GM08714 (cell line): ENCODE data around the gene PMCH.
"Not testable (repeated sequence)": the region's sequence is repeated elsewhere in the genome, so short reads cannot be mapped to it uniquely, and the experiment has no call there.

ENCODE experiments used
- H3K4me3 ChIP-seq: fragments of 200-500 bp; sonication (Bioruptor generic); 2 replicates; pipeline ENCODE4 v1.5.1; 2014; ENCODE audit warnings: mild to moderate bottlenecking, low read length, inconsistent platforms
- ZNF274 ChIP-seq: IDR thresholded peaks from 2 replicates; pipeline ENCODE4 v1.6.1; 2012; ENCODE audit warnings: mild to moderate bottlenecking, low read depth, low read length

The PMCH gene, protein sequence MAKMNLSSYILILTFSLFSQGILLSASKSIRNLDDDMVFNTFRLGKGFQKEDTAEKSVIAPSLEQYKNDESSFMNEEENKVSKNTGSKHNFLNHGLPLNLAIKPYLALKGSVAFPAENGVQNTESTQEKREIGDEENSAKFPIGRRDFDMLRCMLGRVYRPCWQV

DNA sequence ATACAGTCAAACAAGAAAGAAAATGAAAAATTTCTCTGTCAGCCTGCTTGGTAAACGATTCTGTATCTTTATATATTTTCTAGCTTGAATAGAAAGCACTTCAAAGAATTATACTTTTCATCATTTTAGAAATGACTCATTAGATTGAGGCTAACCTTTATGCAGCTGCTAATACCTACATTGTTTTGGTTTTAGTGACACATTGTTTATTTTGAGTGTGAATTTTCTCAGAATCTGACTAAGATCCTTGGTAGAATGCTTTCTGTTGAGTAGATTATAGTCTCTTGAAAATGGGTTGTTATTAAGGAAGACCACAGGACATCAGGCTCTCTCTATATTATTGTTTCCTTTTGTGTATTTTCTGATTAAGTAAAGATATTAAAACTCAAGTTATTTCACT, at the start of gene PMCH:
Gene PMCH (minus strand): TSS at position 45 of the 400 bp plus-strand sequence. CDS start 63 bp downstream, outside the sequence.
- no peak within 1 kb of the TSS for H3K4me3 ChIP-seq
- no peak for TF ChIP-seq ZNF274

DNA sequence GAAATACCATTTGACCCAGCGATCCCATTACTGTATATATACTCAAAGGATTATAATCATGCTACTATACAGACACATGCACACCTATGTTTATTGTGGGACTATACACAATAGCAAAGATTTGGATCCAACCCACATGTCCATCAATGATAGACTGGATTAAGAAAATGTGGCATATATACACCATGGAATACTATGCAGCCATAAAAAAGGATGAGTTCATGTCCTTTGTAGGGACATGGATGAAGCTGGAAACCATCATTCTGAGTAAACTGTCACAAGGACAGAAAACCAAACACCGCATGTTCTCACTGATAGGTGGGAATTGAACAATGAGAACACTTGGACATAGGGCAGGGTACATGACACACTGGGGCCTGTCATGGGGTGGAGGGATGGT, 43.2 kb upstream of the PMCH start:
- not testable (repeated sequence) for H3K4me3 ChIP-seq

DNA sequence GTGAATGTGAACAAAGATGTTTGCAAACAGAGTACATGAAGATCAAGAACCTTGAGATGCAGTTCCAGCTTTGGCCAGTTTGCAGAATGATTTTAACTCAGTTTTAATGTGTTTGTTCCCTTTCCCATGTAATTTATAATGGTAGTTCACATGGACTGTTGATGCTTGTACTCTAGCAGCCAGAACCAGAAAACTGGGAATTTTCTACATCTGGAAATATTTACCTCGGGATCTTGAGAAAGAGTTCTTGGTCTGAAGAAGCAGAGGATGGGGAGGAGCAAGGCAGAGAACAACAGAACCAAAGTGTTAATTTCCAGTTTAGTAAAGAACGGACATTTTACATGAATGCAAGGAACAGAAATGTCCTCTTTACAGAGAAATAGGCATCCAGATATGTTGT, 37.0 kb upstream of the PMCH start:
- no peak overlapping the region for H3K4me3 ChIP-seq
- TF ChIP-seq ZNF274 = no peak

DNA sequence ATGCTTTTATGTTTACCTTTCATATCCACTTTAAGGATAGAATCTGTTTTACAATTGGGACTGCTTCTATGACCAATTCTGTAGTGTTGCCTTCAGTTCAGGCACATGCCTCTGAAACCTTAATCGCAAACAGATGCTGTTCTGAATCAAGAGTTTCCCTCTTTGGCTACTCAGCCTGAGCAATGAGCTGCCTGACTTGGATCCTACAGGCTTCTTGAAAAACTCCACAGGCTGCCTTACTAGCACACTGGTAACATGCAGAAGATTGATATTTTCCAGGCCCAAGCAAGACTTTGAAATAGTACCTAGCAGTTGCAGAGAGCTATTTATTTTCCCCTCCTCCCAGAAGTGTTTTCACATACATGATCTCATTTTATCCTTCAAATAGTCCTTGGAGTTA, 34.8 kb upstream of the PMCH start:
- H3K4me3 ChIP-seq = no peak overlapping the region
- TF ChIP-seq ZNF274 = no peak

DNA sequence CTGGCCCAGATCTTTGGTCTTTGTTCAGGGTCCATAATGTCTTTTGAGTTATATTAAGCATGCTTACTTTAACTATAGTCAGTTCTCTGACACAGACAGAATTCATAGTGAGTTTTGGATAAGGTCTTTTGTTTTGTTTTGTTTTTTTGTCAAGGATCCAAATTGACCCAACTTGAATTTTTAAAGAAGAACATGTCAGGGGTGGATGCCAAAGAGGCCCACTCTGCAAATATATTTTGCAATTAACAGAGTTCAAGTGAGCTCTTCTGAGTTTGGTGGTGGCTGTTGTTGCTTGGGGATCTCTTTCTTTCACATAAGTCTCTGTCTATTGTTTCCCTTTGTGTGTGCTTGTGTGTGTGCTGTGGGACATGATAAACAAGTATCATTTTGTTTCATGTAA, 34.4 kb upstream of the PMCH start:
- no peak for TF ChIP-seq ZNF274
- H3K4me3 ChIP-seq = no peak overlapping the region

DNA sequence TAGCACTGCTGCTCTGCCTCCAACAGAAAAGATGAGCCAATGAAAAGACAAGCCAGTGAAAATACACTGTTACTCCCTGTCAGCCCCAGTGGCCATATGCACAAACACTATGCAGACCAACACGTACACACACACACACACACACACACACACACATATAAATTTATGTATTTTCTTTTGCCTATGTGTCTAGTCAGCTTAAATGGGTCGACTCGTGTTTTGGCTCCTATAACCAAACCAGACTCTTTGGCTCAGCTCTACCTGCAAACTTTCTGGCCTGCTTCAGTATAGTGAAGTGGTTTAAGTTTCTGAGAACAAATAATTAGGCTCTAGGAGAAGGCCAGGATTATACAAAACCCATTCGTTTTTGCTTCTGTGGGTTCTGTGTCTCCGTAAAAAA, 30.3 kb upstream of the PMCH start:
- H3K4me3 ChIP-seq = no peak overlapping the region
- TF ChIP-seq ZNF274 = no peak

DNA sequence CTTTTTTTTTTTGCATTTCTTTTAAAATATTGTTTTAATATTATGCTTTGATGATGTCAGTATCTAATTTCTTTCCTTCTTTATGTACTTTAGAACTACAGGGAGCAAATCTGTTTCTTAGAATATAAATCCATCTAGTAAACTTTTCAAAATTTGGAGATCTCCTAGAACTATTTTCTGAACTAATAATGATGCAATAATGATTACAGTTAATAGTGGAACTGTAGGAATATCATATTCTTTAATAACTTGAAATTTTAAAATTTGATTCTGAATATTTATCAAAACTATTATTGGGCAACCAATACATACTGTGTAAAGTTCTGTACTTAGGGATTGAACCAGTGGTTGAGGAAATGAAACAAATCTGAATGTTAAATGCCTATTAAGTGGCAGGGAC, 23.1 kb upstream of the PMCH start:
- TF ChIP-seq ZNF274 = no peak

DNA sequence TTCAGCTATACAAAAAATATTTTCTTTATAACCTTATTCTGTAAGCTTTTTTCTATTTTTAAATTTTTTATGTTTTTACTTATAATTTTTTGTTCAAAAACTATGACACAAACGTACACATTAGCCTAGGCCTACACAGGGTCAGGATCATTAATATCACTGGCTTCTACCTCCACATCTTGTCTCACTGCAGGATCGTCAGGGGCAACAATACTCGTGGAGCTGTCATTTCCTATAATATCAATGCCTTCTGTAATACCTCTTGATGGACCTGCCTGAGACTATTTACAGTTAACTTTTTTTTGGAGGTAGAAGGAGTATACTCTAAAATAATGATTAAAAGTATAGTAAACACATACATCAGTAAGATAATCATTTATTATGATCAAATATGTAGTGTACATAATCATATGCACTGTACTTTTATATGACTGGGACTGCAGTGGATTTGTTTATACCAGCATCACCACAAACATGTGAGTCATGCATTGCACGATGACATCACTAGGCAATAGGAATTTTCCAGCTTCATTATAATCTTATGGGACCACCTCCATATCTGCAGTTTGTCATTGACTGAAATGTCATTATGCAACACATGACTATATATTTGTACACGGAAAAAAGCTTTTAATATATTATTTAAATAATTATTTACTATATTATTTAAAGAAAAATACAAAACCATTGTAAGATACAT, 18.5 kb upstream of the PMCH start:
- H3K4me3 ChIP-seq = no peak overlapping the region
- TF ChIP-seq ZNF274 = no peak

More for the DNA sequence above, 23.1 kb upstream of the PMCH start:
- H3K4me3 ChIP-seq = no peak overlapping the region

DNA sequence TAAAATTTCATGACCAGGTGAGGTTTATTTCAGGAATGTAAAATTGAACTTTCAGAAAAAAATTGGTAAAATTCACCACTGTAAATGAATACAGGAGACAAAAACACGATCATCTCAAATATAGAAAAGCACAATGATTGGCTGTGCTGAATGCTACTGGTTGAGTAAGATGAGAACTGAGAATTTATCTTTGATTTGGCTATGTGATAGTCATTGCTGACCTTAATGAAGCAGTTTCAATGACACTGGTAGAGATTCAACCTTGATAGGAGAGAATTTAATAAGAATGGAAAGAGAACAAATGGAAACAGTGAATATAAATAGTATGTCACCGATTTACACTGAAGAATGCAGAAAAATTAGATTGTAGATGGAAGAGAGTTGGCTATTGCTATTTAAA, 6.4 kb upstream of the PMCH start:
- no peak overlapping the region for H3K4me3 ChIP-seq
- TF ChIP-seq ZNF274 = no peak

DNA sequence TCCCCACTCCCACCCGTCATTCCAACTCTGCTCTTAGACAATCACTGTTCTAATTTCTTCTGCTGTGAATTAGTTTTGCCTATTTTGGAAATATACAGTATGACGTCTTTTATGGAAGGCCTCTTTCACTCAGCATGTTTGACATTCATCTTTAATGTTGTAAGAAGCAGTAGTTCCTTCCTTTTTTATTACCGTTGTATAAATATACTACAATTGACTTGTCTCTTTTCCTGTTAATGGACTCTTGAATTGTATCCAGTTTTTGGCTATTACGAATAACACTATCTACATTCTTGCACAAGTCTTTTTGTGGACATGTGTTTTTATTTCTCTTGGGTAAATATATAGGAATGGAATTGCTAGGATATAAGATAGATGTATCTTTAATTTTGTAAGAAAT, 4.9 kb upstream of the PMCH start:
- TF ChIP-seq ZNF274 = no peak
- no peak overlapping the region for H3K4me3 ChIP-seq

DNA sequence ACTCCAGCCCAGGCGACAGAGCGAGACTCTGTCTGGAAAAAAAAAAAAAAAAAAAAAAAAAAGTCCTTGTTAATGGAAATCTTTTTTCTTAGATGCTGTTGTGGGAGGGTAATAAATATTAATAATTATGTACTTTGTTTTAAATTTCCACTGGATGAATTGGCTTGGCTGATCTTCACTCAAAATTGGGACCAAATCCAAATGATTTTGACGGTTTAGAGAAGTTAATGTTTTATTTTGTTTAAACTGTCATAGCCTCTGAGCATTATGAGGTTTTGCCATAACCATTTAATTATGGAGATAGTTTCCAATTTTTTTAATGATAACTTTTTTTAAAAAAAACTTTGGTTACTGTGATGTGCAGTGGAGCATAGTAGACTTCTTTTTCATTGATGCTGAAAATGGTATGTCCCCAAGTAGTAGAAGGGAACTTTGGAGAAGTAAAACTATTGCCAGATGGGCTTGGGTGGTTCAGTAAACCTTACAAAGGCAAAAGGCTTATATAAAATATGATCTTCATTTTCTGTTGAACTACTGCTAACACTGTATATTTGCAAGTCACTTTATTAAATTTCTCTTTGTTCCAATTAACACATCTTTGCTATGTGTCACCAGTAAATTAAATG, 3.9 kb upstream of the PMCH start:
- TF ChIP-seq ZNF274 = no peak
- no peak overlapping the region for H3K4me3 ChIP-seq

DNA sequence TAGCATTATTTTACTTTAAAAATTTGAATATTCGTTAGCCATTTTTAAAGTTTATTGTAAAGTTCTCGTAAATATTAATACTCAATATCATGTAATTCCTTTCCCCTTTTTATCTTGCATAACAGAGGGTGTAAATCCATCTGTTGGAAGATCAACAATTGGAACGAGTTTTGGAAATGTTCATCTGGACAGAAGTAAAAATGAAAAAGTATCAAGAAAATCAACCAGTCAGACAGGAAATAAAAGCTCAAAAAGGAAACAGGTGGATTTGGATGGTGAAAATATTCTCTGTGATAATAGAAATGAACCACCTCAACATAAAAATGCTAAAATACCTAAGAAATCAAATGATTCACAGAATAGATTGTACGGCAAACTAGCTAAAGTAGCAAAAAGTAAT, 1.8 kb downstream of the PMCH start:
- no peak overlapping the region for H3K4me3 ChIP-seq
- no peak for TF ChIP-seq ZNF274

DNA sequence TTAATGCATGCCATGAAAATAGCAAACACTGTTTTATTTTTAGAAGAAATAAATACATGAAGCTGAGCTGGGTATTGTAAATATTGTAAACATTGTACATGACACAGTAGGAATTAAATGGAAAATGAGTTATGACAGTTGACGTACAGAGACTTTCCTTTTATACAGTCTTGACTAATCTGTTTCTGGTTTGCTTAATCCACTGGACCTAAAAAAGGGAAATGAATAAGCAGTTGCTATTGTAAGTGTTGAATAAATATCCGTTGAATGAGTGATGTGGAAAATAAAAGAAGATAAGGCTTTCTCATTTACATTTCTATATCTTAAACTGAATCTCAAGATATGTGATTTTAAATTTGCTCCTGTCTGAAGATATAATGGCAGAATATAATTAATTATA, 15.0 kb downstream of the PMCH start:
- TF ChIP-seq ZNF274 = no peak
- H3K4me3 ChIP-seq = no peak overlapping the region

DNA sequence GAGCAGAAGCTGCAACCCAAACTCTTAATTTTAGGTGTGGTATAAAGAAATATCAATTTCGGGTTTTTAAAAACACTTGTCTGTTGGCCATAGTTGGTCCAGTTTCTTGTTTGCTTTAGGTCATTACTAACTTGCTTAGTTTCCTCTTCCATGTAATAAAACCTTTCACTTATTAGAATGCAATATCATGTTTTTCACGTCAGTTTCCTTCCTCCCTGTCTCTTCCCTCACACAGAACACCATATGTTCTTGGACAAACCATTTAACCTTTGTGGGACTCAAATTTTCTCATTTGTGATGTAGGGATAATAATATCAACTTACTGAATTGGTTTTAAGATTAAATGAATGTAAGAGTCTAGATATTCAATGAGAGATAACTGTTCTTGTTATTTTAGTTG, 22.9 kb downstream of the PMCH start:
- TF ChIP-seq ZNF274 = no peak
- no peak overlapping the region for H3K4me3 ChIP-seq

DNA sequence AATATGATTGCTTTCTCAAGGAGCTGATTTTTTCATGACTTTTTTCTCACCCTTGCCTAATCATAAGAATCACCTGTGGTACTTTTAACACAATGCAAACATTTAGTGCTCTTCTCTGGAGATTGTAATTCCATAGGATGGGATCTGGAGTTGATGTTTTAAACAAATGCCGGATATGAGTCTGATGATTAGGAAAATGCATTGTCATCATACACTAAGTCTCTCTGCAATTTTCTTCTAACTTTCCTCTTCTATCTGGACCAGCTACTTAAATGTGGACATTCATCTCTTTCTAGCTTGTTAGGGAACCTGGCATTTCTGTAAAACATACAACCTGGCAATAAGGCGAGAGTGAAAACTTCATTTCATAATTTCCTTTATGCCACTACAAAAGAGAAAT, 23.5 kb downstream of the PMCH start:
- no peak for TF ChIP-seq ZNF274
- no peak overlapping the region for H3K4me3 ChIP-seq
